ENCODE measurements around the gene SIN3A. TPM values are rescaled to one million over a fixed set of nuclear protein-coding genes. Genes with fewer than 3 reads are reported as not detected.
"Not testable (repeated sequence)": the region's sequence is repeated elsewhere in the genome, so short reads cannot be mapped to it uniquely, and the experiment has no call there.

The SIN3A gene
- total RNA-seq, 1 donor from 2014 or later: 16.5 TPM

DNA sequence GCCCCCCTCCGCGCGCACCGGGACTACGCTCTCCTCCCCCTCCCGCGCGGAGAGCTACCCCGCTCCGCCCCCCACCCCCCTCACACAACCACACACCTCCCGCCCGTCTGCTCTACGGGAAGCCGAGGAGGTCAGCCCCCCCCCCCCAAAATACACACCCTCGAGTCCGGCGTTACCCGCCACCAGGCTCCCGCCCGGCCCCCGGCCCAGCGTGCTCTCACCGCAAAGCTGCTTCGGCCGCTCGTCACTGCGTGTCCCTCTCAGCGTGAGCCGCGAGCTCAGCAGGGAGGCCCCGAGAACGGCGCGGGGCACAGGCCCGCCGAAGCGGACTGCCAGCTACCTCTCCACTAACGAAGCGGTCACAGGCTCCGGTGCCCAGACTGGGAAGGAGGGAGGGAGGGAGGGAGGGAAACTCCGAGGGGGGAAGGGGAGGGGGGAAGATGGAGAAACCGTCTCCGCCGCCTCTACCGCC is 252 bp downstream of the SIN3A start:
- TF ChIP-seq CTCF (IDR thresholded peaks at IDR 0.05; ENCODE audit: insufficient read depth, low read length, poor library complexity, severe bottlenecking): no peak
- no peaks in the 10 kb centered on the region for H3K36me3 ChIP-seq (ENCODE audit: control insufficient read depth, insufficient read depth, low read length)
- H3K27me3 ChIP-seq (ENCODE audit: control insufficient read depth, insufficient read depth, low read length): no peaks in the 10 kb centered on the region
- DNase-seq (ENCODE audit: low read depth): no peak
- peak overlapping the region; percentile 98 for H3K4me3 ChIP-seq (ENCODE audit: low read depth, low read length)

DNA sequence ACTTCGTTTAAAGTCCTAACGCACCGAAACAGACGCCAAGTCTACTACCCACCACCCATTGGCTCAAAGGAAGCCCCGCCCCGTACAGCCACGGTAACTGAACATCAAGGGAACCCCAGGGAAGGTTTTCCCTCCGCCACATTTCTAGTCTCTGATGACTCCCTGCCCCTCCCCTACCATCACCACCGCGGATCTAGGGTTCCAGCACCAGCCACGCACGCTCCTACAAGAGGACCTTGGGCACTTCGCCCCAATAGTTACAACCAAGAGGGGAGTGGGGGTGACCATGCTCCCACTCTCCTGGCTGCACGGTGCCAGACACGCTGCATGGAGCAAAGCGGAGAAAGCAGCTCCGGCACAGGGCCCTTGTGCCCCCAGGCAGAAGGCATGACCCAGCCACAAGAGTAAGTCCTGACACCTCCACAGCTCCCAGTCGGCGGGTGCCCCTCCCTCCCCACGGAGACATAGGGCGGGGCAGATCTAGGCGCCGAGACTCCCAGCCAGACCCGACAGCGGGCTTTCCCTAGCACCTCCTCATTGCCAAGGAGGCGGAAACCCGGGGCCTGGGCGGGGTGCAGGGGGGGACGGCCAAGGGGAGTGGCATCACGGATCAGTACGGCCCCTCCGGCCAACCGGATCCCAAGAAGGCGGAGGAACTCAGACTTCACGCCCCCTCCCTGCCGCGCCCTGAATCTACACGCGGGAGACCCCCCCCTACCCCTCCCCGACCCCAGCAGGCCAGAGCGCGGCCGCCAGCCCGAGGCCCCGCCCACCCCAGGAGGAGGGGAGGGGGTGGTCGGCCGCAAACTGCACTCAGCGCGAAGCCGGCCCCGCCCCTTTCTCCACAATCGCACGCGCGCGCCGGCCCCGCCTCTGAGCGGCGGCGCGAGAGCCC is 936 bp downstream of the SIN3A start:
- peak; percentile 77 for DNase-seq (ENCODE audit: low read depth)
- Histone ChIP-seq H3K27me3 (ENCODE audit: control insufficient read depth, insufficient read depth, low read length) (no peaks in the 10 kb centered on the region), H3K4me3 (ENCODE audit: low read depth, low read length) (peak overlapping the region; percentile 98), H3K36me3 (ENCODE audit: control insufficient read depth, insufficient read depth, low read length) (no peaks in the 10 kb centered on the region)
- TF ChIP-seq CTCF (IDR thresholded peaks at IDR 0.05; ENCODE audit: insufficient read depth, low read length, poor library complexity, severe bottlenecking): no peak

GRCh38 chr15:75449585-75450306 is 1.7 kb downstream of the SIN3A start:
- DNase-seq (ENCODE audit: low read depth): no peak
- Histone ChIP-seq H3K27me3 (ENCODE audit: control insufficient read depth, insufficient read depth, low read length) (no peaks in the 10 kb centered on the region), H3K36me3 (ENCODE audit: control insufficient read depth, insufficient read depth, low read length) (no peaks in the 10 kb centered on the region), H3K4me3 (ENCODE audit: low read depth, low read length) (peak overlapping the region; percentile 98)
- no peak for TF ChIP-seq CTCF (IDR thresholded peaks at IDR 0.05; ENCODE audit: insufficient read depth, low read length, poor library complexity, severe bottlenecking)

DNA sequence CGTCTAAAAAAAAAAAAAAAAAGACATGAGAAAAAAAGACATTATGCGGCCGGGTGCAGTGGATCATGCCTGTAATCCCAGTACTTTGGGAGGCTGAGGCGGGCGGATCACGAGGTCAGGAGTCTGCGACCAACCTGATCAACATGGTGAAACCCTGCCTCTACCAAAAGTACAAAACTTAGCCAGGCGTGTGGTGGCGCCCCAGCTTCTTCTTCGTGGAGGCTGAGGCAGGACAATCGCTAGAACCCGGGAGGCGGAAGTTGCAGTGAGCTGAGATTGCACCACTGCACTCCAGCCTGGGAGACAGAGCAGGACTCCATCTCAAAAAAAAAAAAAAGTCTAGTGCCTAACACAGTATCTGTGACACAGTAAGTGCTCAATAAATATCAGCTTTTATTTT is 3.3 kb downstream of the SIN3A start:
- H3K4me3 ChIP-seq (ENCODE audit: low read depth, low read length); H3K27me3 ChIP-seq (ENCODE audit: control insufficient read depth, insufficient read depth, low read length); H3K36me3 ChIP-seq (ENCODE audit: control insufficient read depth, insufficient read depth, low read length); DNase-seq (ENCODE audit: low read depth): not testable (repeated sequence)

- H3K36me3 ChIP-seq (ENCODE audit: control insufficient read depth, insufficient read depth, low read length): no peaks in the 10 kb centered on the region
Observed at GRCh38 chr15:75446151-75446550, 5.3 kb downstream of the SIN3A start.

DNA sequence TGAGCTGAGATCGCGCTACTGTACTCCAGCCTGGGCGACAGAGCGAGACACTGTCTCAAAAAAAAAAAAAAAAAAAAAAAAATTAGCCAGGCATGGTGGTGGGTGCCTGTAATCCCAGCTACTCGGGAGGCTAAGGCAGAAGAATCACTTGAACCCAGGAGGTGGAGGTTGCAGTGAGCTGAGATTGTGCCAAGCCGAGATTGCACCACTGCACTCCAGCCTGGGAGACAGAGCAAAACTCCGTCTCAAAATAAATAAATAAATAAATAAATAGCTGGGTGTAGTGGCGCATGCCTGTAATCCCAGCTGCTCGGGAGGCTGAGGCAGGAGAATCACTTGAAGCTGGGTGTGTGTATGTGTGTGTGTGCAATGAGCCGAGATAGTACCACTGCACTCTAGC is 6.2 kb downstream of the SIN3A start:
- H3K36me3 ChIP-seq (ENCODE audit: control insufficient read depth, insufficient read depth, low read length); H3K4me3 ChIP-seq (ENCODE audit: low read depth, low read length); DNase-seq (ENCODE audit: low read depth); H3K27me3 ChIP-seq (ENCODE audit: control insufficient read depth, insufficient read depth, low read length): not testable (repeated sequence)

More at GRCh38 chr15:75446151-75446550, 5.3 kb downstream of the SIN3A start:
- Histone ChIP-seq H3K27me3 (ENCODE audit: control insufficient read depth, insufficient read depth, low read length) (no peaks in the 10 kb centered on the region), H3K4me3 (ENCODE audit: low read depth, low read length) (no peak overlapping the region)
- no peak for DNase-seq (ENCODE audit: low read depth)
- no peak for TF ChIP-seq CTCF (IDR thresholded peaks at IDR 0.05; ENCODE audit: insufficient read depth, low read length, poor library complexity, severe bottlenecking)

DNA sequence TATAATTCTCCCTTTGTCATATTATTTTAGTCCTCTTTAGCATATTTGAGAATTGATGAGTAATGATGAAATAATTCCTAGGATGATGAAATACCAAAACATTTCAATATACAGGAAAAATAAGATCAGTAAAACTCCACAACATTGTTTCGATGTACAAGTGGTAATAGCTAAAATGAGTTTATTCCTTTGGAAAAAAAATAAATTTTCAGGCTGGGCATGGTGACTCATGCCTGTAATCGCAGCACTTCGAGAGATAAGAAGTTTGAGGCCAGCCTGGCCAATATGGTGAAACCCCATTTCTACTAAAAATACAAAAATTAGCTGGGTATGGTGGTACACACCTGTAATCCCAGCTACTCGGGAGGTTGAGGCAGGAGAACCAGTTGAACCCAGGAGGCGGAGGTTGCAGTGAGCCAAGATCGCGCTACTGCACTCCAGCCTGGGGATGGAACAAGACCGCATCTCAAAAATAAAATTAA is 7.5 kb downstream of the SIN3A start:
- not testable (repeated sequence) for H3K4me3 ChIP-seq (ENCODE audit: low read depth, low read length); H3K36me3 ChIP-seq (ENCODE audit: control insufficient read depth, insufficient read depth, low read length); DNase-seq (ENCODE audit: low read depth); H3K27me3 ChIP-seq (ENCODE audit: control insufficient read depth, insufficient read depth, low read length)

Data from kidney epithelial cell (primary cell).